ENCODE results near the gene ITGB5.

The ITGB5 gene

GRCh38 chr3:124887177-124887931 lies at the start of gene ITGB5:
TSS of gene ITGB5 (minus strand) at chr3:124887365. CDS start at chr3:124887000, 365 bp downstream.
- Mint-ChIP-seq H3K27ac (no peak within 1 kb of the TSS), H3K9me3 (no peaks in the 10 kb centered on the region), H3K27me3 (peaks cover 60% of the 10 kb centered on the region), H3K4me3 (peak within 1 kb of the TSS; percentile 65), H3K36me3 (ENCODE audit: low read depth) (no peaks in the 10 kb centered on the region), H3K4me1 (ENCODE audit: low read depth) (peaks cover 5% of the 10 kb centered on the region)

GRCh38 chr3:124935794-124936542 lies 48.8 kb upstream of the ITGB5 start:
- H3K27me3 Mint-ChIP-seq: peaks cover 11% of the 10 kb centered on the region
- no peak overlapping the region for H3K27ac Mint-ChIP-seq
- H3K4me3 Mint-ChIP-seq: no peak overlapping the region
- no peaks in the 10 kb centered on the region for H3K9me3 Mint-ChIP-seq
- no peaks in the 10 kb centered on the region for H3K36me3 Mint-ChIP-seq (ENCODE audit: low read depth)
- no peaks in the 10 kb centered on the region for H3K4me1 Mint-ChIP-seq (ENCODE audit: low read depth)

- Mint-ChIP-seq H3K4me1 (ENCODE audit: low read depth) (no peaks in the 10 kb centered on the region), H3K9me3 (no peaks in the 10 kb centered on the region), H3K36me3 (ENCODE audit: low read depth) (no peaks in the 10 kb centered on the region), H3K4me3 (no peak overlapping the region), H3K27ac (no peak overlapping the region), H3K27me3 (peaks cover 11% of the 10 kb centered on the region)
These were observed 48.1 kb upstream of the ITGB5 start for GRCh38 chr3:124935264-124935663.

- Mint-ChIP-seq H3K36me3 (ENCODE audit: low read depth) (no peaks in the 10 kb centered on the region), H3K27ac (no peak within 1 kb of the TSS), H3K4me1 (ENCODE audit: low read depth) (no peaks in the 10 kb centered on the region), H3K4me3 (no peak within 1 kb of the TSS), H3K9me3 (no peaks in the 10 kb centered on the region), H3K27me3 (peaks cover 11% of the 10 kb centered on the region)
These were observed 47.4 kb upstream of the ITGB5 start, which contains the start of gene MUC13 for GRCh38 chr3:124934577-124934976. TSS of gene MUC13 (minus strand) at chr3:124934751. CDS start at chr3:124934712, 39 bp downstream.

- H3K9me3 Mint-ChIP-seq: no peaks in the 10 kb centered on the region
- peaks cover 4% of the 10 kb centered on the region for H3K4me1 Mint-ChIP-seq (ENCODE audit: low read depth)
- no peaks in the 10 kb centered on the region for H3K36me3 Mint-ChIP-seq (ENCODE audit: low read depth)
- H3K27ac Mint-ChIP-seq: no peak overlapping the region
- peaks cover 23% of the 10 kb centered on the region for H3K27me3 Mint-ChIP-seq
- no peak overlapping the region for H3K4me3 Mint-ChIP-seq
These were observed 41.4 kb upstream of the ITGB5 start for GRCh38 chr3:124928333-124929202.

GRCh38 chr3:124927574-124928045 lies 40.4 kb upstream of the ITGB5 start:
- peaks cover 16% of the 10 kb centered on the region for H3K27me3 Mint-ChIP-seq
- peaks cover 4% of the 10 kb centered on the region for H3K4me1 Mint-ChIP-seq (ENCODE audit: low read depth)
- H3K27ac Mint-ChIP-seq: no peak overlapping the region
- H3K9me3 Mint-ChIP-seq: no peaks in the 10 kb centered on the region
- H3K36me3 Mint-ChIP-seq (ENCODE audit: low read depth): no peaks in the 10 kb centered on the region
- H3K4me3 Mint-ChIP-seq: no peak overlapping the region

- no peaks in the 10 kb centered on the region for H3K9me3 Mint-ChIP-seq
- no peak overlapping the region for H3K27ac Mint-ChIP-seq
- H3K27me3 Mint-ChIP-seq: peaks cover 15% of the 10 kb centered on the region
- peaks cover 4% of the 10 kb centered on the region for H3K4me1 Mint-ChIP-seq (ENCODE audit: low read depth)
- no peaks in the 10 kb centered on the region for H3K36me3 Mint-ChIP-seq (ENCODE audit: low read depth)
- H3K4me3 Mint-ChIP-seq: no peak overlapping the region
These were observed 39.4 kb upstream of the ITGB5 start for GRCh38 chr3:124926426-124927101.

GRCh38 chr3:124924741-124925140 lies 37.6 kb upstream of the ITGB5 start:
- Mint-ChIP-seq H3K9me3 (no peaks in the 10 kb centered on the region), H3K27me3 (peaks cover 15% of the 10 kb centered on the region), H3K36me3 (ENCODE audit: low read depth) (no peaks in the 10 kb centered on the region), H3K27ac (no peak overlapping the region), H3K4me3 (no peak overlapping the region), H3K4me1 (ENCODE audit: low read depth) (peaks cover 4% of the 10 kb centered on the region)

- Mint-ChIP-seq H3K4me3 (no peak overlapping the region), H3K27me3 (peaks cover 15% of the 10 kb centered on the region), H3K9me3 (no peaks in the 10 kb centered on the region), H3K36me3 (ENCODE audit: low read depth) (no peaks in the 10 kb centered on the region), H3K4me1 (ENCODE audit: low read depth) (peaks cover 4% of the 10 kb centered on the region), H3K27ac (no peak overlapping the region)
These were observed 36.7 kb upstream of the ITGB5 start for GRCh38 chr3:124923833-124924232.

GRCh38 chr3:124920718-124921117 lies 33.6 kb upstream of the ITGB5 start:
- H3K4me1 Mint-ChIP-seq (ENCODE audit: low read depth): no peaks in the 10 kb centered on the region
- no peaks in the 10 kb centered on the region for H3K9me3 Mint-ChIP-seq
- H3K27ac Mint-ChIP-seq: no peak overlapping the region
- H3K36me3 Mint-ChIP-seq (ENCODE audit: low read depth): no peaks in the 10 kb centered on the region
- peaks cover 14% of the 10 kb centered on the region for H3K27me3 Mint-ChIP-seq
- H3K4me3 Mint-ChIP-seq: no peak overlapping the region

- Mint-ChIP-seq H3K36me3 (ENCODE audit: low read depth) (no peaks in the 10 kb centered on the region), H3K27ac (no peak overlapping the region), H3K9me3 (no peaks in the 10 kb centered on the region), H3K4me1 (ENCODE audit: low read depth) (no peaks in the 10 kb centered on the region), H3K4me3 (no peak overlapping the region), H3K27me3 (peaks cover 10% of the 10 kb centered on the region)
These were observed 32.6 kb upstream of the ITGB5 start for GRCh38 chr3:124919756-124920155.

GRCh38 chr3:124918524-124918923 lies 31.4 kb upstream of the ITGB5 start:
- Mint-ChIP-seq H3K9me3 (no peaks in the 10 kb centered on the region), H3K36me3 (ENCODE audit: low read depth) (no peaks in the 10 kb centered on the region), H3K27ac (no peak overlapping the region), H3K4me1 (ENCODE audit: low read depth) (no peaks in the 10 kb centered on the region), H3K4me3 (no peak overlapping the region), H3K27me3 (peaks cover 4% of the 10 kb centered on the region)

GRCh38 chr3:124916837-124917409 lies 29.8 kb upstream of the ITGB5 start:
- H3K9me3 Mint-ChIP-seq: no peaks in the 10 kb centered on the region
- H3K36me3 Mint-ChIP-seq (ENCODE audit: low read depth): no peaks in the 10 kb centered on the region
- H3K4me1 Mint-ChIP-seq (ENCODE audit: low read depth): no peaks in the 10 kb centered on the region
- peak overlapping the region; percentile 29 for H3K27ac Mint-ChIP-seq
- no peak overlapping the region for H3K4me3 Mint-ChIP-seq
- H3K27me3 Mint-ChIP-seq: peaks cover 8% of the 10 kb centered on the region

- Mint-ChIP-seq H3K4me3 (no peak overlapping the region), H3K27me3 (peaks cover 14% of the 10 kb centered on the region), H3K36me3 (ENCODE audit: low read depth) (no peaks in the 10 kb centered on the region), H3K9me3 (no peaks in the 10 kb centered on the region), H3K4me1 (ENCODE audit: low read depth) (no peaks in the 10 kb centered on the region), H3K27ac (no peak overlapping the region)
These were observed 28.1 kb upstream of the ITGB5 start for GRCh38 chr3:124915254-124915653.
